Stimulated activated naive B cell treated with anti-CD40 and anti-IgM and Interleukin-4, amounts not matched to agents 10 μg/mL and 1 μg/mL and 100 μg/mL, for 72 hours (primary cell): ENCODE data around the gene TOR1AIP1.
"Not testable (repeated sequence)": the region's sequence is repeated elsewhere in the genome, so short reads cannot be mapped to it uniquely, and the experiment has no call there.

Experiments used
- ATAC-seq, 2 donors: fragments of 150-1000 bp; cut with Tn5 transposase; replicated peaks; 2 replicates each; pipeline ENCODE4 v1.10.0; 2021; ENCODE audit warnings: moderate library complexity in 1 of 2
- DNase-seq: peaks from one replicate; pipeline ENCODE4 v3.0.0; 2021
- H3K27ac Mint-ChIP-seq: one replicate; pipeline ENCODE4 v1.8.0; 2022; ENCODE audit warnings: mild to moderate bottlenecking, mixed read lengths
- H3K27me3 Mint-ChIP-seq, 2 donors: one replicate each; pipeline ENCODE4 v1.8.0; 2022; ENCODE audit warnings: mixed read lengths in 2 of 2
- H3K36me3 Mint-ChIP-seq, 2 donors: one replicate each; pipeline ENCODE4 v1.8.0; 2022; ENCODE audit warnings: mixed read lengths in 2 of 2, mild to moderate bottlenecking in 1 of 2
- H3K4me1 Mint-ChIP-seq, 2 donors: one replicate each; pipeline ENCODE4 v1.8.0; 2022; ENCODE audit warnings: mixed read lengths in 2 of 2, mild to moderate bottlenecking in 1 of 2
- H3K4me3 Mint-ChIP-seq, 2 donors: one replicate each; pipeline ENCODE4 v1.8.0; 2022; ENCODE audit warnings: mild to moderate bottlenecking in 2 of 2, mixed read lengths in 2 of 2, moderate library complexity in 1 of 2
- H3K9me3 Mint-ChIP-seq, 2 donors: one replicate each; pipeline ENCODE4 v1.8.0; 2022; ENCODE audit warnings: mixed read lengths in 2 of 2, mild to moderate bottlenecking in 1 of 2

TOR1AIP1 gene

GRCh38 chr1:179882253-179883039, at the start of gene TOR1AIP1:
TSS of gene TOR1AIP1 (plus strand) at chr1:179882285. CDS start at chr1:179882503, 218 bp downstream.
- Mint-ChIP-seq H3K9me3 (no peaks in the 10 kb centered on the region), H3K4me1 (peaks cover 15 to 30% of the 10 kb centered on the region in 2 donors), H3K27me3 (no peaks in the 10 kb centered on the region), H3K27ac (peak within 1 kb of the TSS; percentile 100), H3K36me3 (peaks cover 8 to 14% of the 10 kb centered on the region in 2 donors), H3K4me3 (peak within 1 kb of the TSS; percentile 94 to 98)
- DNase-seq = peak; percentile 99
- ATAC-seq = peak; percentile 79 to 83

DNA sequence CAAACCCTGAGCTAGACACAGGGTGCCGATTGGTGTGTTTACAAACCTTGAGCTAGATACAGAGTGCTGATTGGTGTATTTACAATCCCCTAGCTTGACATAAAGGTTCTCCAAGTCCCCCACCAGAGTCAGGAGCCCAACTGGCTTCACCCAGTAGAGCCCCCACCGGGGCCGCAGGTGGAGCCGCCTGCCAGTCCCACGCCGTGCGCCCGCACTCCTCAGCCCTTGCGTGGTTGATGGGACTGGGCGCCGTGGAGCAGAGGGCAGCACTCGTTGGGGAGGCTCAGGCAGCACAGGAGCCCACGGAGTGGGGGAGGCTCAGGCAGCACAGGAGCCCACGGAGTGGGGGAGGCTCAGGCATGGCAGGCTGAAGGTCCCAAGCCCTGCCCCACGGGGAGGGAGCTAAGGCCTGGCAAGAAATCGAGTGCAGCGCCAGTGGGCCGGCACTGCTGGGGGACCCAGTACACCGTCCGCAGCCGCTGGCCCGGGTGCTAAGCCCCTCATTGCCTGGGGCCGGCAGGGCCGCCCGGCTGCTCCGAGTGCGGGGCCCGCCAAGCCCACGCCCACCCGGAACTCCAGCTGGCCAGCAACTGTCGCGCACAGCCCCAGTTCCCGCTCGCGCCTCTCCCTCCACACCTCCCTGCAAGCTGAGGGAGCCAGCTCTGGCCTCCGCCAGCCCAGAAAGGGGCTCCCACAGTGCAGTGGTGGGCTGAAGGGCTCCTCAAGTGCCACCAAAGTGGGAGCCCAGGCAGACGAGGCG, 45.2 kb upstream of the TOR1AIP1 start:
- not testable (repeated sequence) for H3K4me3 Mint-ChIP-seq

GRCh38 chr1:179840107-179840506, 42.0 kb upstream of the TOR1AIP1 start:
- no peaks in the 10 kb centered on the region for H3K9me3 Mint-ChIP-seq
- peaks cover 0 to 3% of the 10 kb centered on the region in 2 donors for H3K4me1 Mint-ChIP-seq
- no peak for DNase-seq
- H3K27ac Mint-ChIP-seq = no peak overlapping the region
- H3K36me3 Mint-ChIP-seq = peaks cover 22 to 23% of the 10 kb centered on the region in 2 donors
- no peak overlapping the region for H3K4me3 Mint-ChIP-seq
- no peak for ATAC-seq
- no peaks in the 10 kb centered on the region for H3K27me3 Mint-ChIP-seq

More for the DNA sequence above, 45.2 kb upstream of the TOR1AIP1 start:
- H3K9me3 Mint-ChIP-seq, DNase-seq, H3K4me1 Mint-ChIP-seq, H3K27me3 Mint-ChIP-seq, ATAC-seq, H3K27ac Mint-ChIP-seq: not testable (repeated sequence)
- peaks cover 14 to 16% of the 10 kb centered on the region in 2 donors for H3K36me3 Mint-ChIP-seq

GRCh38 chr1:179848233-179848632, 33.9 kb upstream of the TOR1AIP1 start:
- H3K4me3 Mint-ChIP-seq = no peak overlapping the region
- no peaks in the 10 kb centered on the region for H3K9me3 Mint-ChIP-seq
- no peak overlapping the region for H3K27ac Mint-ChIP-seq
- ATAC-seq (no peak), DNase-seq (no peak)
- no peaks in the 10 kb centered on the region for H3K27me3 Mint-ChIP-seq
- peaks cover 3 to 5% of the 10 kb centered on the region in 2 donors for H3K4me1 Mint-ChIP-seq
- H3K36me3 Mint-ChIP-seq = peaks cover 25 to 48% of the 10 kb centered on the region in 2 donors

- no peak for DNase-seq
- Mint-ChIP-seq H3K4me3 (no peak overlapping the region), H3K9me3 (no peaks in the 10 kb centered on the region), H3K36me3 (peaks cover 27 to 54% of the 10 kb centered on the region in 2 donors), H3K4me1 (peaks cover 0 to 5% of the 10 kb centered on the region in 2 donors), H3K27me3 (no peaks in the 10 kb centered on the region), H3K27ac (no peak overlapping the region)
- no peak for ATAC-seq
Observed at GRCh38 chr1:179853102-179853501, 29.0 kb upstream of the TOR1AIP1 start.

- not testable (repeated sequence) for ATAC-seq
Observed at GRCh38 chr1:179855831-179856230, 26.3 kb upstream of the TOR1AIP1 start.

GRCh38 chr1:179856296-179856695, 25.8 kb upstream of the TOR1AIP1 start:
- Mint-ChIP-seq H3K27ac (no peak overlapping the region), H3K4me3 (no peak overlapping the region), H3K9me3 (no peaks in the 10 kb centered on the region), H3K27me3 (no peaks in the 10 kb centered on the region), H3K4me1 (peaks cover 3 to 5% of the 10 kb centered on the region in 2 donors), H3K36me3 (peaks cover 34 to 47% of the 10 kb centered on the region in 2 donors)
- DNase-seq (no peak), ATAC-seq (no peak)

More at GRCh38 chr1:179855831-179856230, 26.3 kb upstream of the TOR1AIP1 start:
- DNase-seq, H3K4me1 Mint-ChIP-seq, H3K27ac Mint-ChIP-seq, H3K9me3 Mint-ChIP-seq, H3K27me3 Mint-ChIP-seq, H3K4me3 Mint-ChIP-seq: not testable (repeated sequence)
- peaks cover 32 to 48% of the 10 kb centered on the region in 2 donors for H3K36me3 Mint-ChIP-seq

DNA sequence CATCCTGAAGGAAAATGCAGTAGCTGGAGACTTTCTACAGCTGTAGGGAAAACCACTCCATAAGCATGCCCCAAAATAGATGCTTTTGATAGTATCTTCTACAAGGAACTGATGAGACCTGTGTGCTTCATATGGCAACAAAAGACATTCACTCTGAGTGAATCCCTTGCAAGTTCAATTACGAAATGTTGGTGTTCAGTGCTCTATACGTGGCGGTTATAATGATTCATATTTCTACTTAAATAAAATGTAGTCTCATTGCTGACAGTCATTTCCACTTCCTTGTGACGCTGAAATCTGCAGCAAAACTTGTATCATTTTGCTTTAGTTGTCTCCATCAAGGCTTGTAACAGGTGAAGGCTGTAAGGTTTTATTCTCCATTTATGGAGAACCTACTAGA, 25.1 kb upstream of the TOR1AIP1 start:
- ATAC-seq (no peak), DNase-seq (no peak)
- Mint-ChIP-seq H3K36me3 (peaks cover 30 to 45% of the 10 kb centered on the region in 2 donors), H3K27ac (no peak overlapping the region), H3K9me3 (no peaks in the 10 kb centered on the region), H3K27me3 (no peaks in the 10 kb centered on the region), H3K4me3 (no peak overlapping the region), H3K4me1 (peaks cover 3 to 5% of the 10 kb centered on the region in 2 donors)

GRCh38 chr1:179860652-179861051, 21.4 kb upstream of the TOR1AIP1 start:
- H3K36me3 Mint-ChIP-seq = peaks cover 35 to 39% of the 10 kb centered on the region in 2 donors
- H3K4me3 Mint-ChIP-seq = no peak overlapping the region
- no peak overlapping the region for H3K27ac Mint-ChIP-seq
- no peaks in the 10 kb centered on the region for H3K9me3 Mint-ChIP-seq
- ATAC-seq (no peak), DNase-seq (no peak)
- peaks cover 0 to 3% of the 10 kb centered on the region in 2 donors for H3K4me1 Mint-ChIP-seq
- no peaks in the 10 kb centered on the region for H3K27me3 Mint-ChIP-seq

DNA sequence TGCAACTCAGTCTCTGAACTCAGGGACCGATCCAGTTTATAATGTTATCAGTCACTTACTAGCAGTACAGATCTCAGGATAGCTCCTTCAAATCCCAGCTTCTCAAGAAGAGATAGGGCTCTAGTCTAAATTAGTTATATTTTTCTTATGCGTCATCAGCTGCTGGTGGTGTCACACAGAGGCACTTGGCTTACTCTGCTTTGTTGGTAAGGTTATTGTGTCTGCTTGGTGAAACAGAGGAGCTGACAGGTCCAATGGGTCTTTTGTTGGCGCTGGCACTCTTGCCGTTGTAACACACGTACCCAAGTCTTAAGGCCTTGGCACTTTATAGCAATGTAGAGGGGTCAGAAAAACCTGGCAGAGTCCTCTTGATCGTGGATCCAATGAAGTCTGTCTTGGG, 16.7 kb upstream of the TOR1AIP1 start:
- no peak overlapping the region for H3K27ac Mint-ChIP-seq
- H3K4me3 Mint-ChIP-seq = no peak overlapping the region
- DNase-seq = no peak
- H3K36me3 Mint-ChIP-seq = peaks cover 22 to 31% of the 10 kb centered on the region in 2 donors
- no peaks in the 10 kb centered on the region for H3K9me3 Mint-ChIP-seq
- ATAC-seq = no peak
- peaks cover 6 to 10% of the 10 kb centered on the region in 2 donors for H3K4me1 Mint-ChIP-seq
- H3K27me3 Mint-ChIP-seq = no peaks in the 10 kb centered on the region

- Mint-ChIP-seq H3K4me1 (peaks cover 6 to 14% of the 10 kb centered on the region in 2 donors), H3K27ac (no peak overlapping the region), H3K36me3 (peaks cover 18 to 25% of the 10 kb centered on the region in 2 donors), H3K27me3 (no peaks in the 10 kb centered on the region), H3K4me3 (no peak overlapping the region), H3K9me3 (no peaks in the 10 kb centered on the region)
- no peak for DNase-seq
- ATAC-seq = no peak
Observed at GRCh38 chr1:179866616-179867015, 15.5 kb upstream of the TOR1AIP1 start.

DNA sequence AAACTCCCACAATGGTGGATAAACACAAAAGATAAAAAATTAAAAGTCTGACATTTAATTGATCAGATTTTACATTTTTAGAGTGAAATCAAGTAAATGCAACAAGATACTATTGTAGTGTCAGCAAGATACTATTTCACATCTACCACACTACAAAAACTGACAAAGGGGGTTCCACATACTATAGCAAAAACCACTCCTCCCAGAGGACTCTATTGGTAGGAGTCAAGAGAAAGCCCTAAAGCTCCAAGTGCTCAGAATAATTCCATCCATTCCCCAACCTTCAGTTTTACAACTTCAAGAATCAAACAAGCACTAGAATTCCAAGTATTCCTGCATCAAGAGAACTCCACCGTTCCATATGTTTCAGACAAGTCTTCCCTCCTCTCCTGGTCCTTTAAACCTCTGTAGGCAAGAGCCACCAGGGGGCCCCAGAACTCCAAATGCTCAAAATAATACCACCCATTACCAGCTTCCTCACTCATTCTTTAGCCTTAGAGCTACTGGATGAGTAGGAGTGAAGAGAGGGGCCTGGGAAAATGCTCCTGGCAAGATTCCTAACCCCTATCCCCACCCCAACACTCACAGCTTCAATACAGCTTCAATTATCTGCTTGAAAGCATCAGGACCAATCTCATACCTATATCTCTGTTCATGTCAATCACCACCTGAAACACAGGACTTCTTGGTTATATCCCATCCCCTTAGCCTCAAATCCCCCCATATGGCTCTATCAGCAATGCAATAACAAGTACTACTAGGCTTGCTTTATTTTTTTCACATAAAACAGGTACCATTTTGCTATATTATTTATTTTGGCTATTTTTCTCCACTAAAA, 14.4 kb upstream of the TOR1AIP1 start:
- Mint-ChIP-seq H3K27ac (no peak overlapping the region), H3K27me3 (no peaks in the 10 kb centered on the region), H3K4me1 (peaks cover 11 to 25% of the 10 kb centered on the region in 2 donors), H3K4me3 (no peak overlapping the region), H3K36me3 (peaks cover 19 to 32% of the 10 kb centered on the region in 2 donors), H3K9me3 (no peaks in the 10 kb centered on the region)
- DNase-seq (peak; percentile 26), ATAC-seq (peak; percentile 75 to 78)

DNA sequence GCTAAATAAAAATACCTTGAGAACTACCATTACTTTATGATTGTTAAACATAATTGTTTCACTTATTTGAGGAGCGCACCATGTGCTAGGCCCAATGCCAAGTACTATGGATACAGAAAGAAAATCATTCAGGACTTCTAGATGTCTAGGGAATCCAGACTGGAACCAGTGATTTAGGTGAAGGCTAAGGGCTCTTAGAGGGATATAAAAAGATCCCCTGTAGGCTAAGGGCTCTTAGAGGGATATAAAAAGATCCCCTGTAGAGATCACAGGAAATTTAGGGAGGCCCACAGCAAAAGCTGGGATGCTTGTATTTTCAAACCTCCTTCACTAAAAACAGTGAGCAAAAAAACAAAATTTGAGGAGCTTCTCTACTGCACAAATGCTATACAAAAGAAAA, 11.2 kb upstream of the TOR1AIP1 start:
- Mint-ChIP-seq H3K27ac (no peak overlapping the region), H3K4me1 (peaks cover 23 to 41% of the 10 kb centered on the region in 2 donors), H3K36me3 (peaks cover 21 to 34% of the 10 kb centered on the region in 2 donors), H3K27me3 (no peaks in the 10 kb centered on the region), H3K4me3 (no peak overlapping the region), H3K9me3 (no peaks in the 10 kb centered on the region)
- DNase-seq = no peak
- ATAC-seq = no peak

DNA sequence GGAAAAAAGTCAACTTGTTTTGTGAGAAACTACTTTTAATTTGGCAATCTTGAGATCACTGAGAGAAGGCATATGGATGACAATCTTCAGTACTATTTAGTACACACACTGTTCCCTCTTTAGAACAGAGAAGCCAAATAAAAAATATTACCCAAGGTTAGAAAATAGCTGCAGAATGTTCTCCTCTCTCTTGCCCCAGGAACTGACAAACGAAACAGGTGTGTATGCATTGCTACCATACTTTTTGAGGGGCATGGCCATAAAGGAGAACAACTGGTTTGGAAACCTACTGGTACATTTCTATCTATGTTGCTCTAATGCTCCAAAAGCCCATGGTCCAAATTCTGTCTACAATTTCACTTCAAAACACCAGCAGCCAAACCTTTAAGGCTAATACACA, 10.1 kb upstream of the TOR1AIP1 start:
- peaks cover 21 to 31% of the 10 kb centered on the region in 2 donors for H3K36me3 Mint-ChIP-seq
- no peaks in the 10 kb centered on the region for H3K27me3 Mint-ChIP-seq
- DNase-seq (no peak), ATAC-seq (no peak)
- H3K27ac Mint-ChIP-seq = no peak overlapping the region
- no peaks in the 10 kb centered on the region for H3K9me3 Mint-ChIP-seq
- H3K4me3 Mint-ChIP-seq = no peak overlapping the region
- H3K4me1 Mint-ChIP-seq = peaks cover 23 to 47% of the 10 kb centered on the region in 2 donors
